VCaP (cell line): Measurements from ENCODE around the gene KCNK5.

Experiments
- H3K27ac ChIP-seq: fragments of 450-650 bp; 2 replicates; pipeline ENCODE4 v1.5.1; 2017
- CTCF ChIP-seq: fragments of 450-650 bp; conservative IDR thresholded peaks from 2 replicates; pipeline ENCODE4 v1.5.1; 2017; ENCODE audit warnings: mild to moderate bottlenecking, moderate library complexity

KCNK5 gene

GRCh38 chr6:39156801-39157200 is 72.5 kb downstream of the KCNK5 start:
- TF ChIP-seq CTCF, result no peak
- H3K27ac ChIP-seq, result no peak overlapping the region

GRCh38 chr6:39154705-39155104 is 74.6 kb downstream of the KCNK5 start:
- H3K27ac ChIP-seq, result no peak overlapping the region
- no peak for TF ChIP-seq CTCF

- no peak for TF ChIP-seq CTCF
- H3K27ac ChIP-seq, result no peak overlapping the region
Measured at GRCh38 chr6:39153766-39154397, 75.4 kb downstream of the KCNK5 start.

GRCh38 chr6:39152262-39152661 is 77.0 kb downstream of the KCNK5 start:
- no peak overlapping the region for H3K27ac ChIP-seq
- TF ChIP-seq CTCF, result no peak

- no peak for TF ChIP-seq CTCF
- no peak overlapping the region for H3K27ac ChIP-seq
Measured at GRCh38 chr6:39151211-39151610, 78.1 kb downstream of the KCNK5 start.

- no peak for TF ChIP-seq CTCF
- H3K27ac ChIP-seq, result peak overlapping the region; percentile 84
Measured at GRCh38 chr6:39144481-39145173, 84.6 kb downstream of the KCNK5 start.

- TF ChIP-seq CTCF, result no peak
- H3K27ac ChIP-seq, result peak overlapping the region; percentile 84
Measured at GRCh38 chr6:39143238-39143930, 85.9 kb downstream of the KCNK5 start.
